ENCODE measurements around the gene AP4B1.

DNA sequence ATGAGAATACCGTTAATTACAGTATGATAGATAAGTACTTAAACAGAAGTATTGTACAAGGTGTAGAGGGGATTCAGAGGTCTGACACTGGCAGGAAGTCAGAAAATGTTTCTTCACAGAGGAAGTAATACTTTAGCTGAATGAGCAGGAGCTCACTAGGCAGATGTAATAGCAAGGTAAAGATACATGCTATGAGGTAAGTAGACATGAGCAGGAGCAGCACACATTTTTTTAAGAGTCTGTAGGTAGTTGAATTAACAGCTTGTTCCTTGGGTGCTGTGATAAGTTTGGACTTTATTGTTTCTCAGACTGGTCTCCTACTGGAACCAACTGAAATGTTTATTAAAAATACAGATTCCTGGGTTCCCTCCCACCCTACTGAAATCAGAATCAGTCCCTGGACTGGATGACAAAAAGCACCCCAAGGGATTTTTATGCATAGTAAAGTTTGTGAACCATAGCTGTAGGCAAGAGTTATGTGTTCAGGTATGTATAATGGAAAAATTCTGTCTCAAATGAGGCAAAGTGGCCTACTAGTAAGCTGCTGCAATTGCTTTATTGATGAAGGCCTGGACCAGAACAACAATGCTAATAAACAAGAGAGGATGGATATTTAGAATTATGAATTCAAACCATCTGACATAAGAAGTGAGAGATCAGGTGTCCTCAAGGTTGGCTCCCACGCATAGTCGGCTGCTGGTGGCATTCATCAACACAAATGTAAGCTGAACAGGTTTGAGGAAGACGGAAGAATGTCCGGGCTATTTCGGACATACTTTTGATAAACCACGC, 902 bp downstream of the AP4B1 start:
- TF ChIP-seq GATA2 (IDR thresholded peaks at IDR 0.05; ENCODE audit: low read depth, low read length) (no peak), GATA3 (IDR thresholded peaks at IDR 0.05; ENCODE audit: low read depth, low read length) (no peak)

Measured in SH-SY5Y (cell line).